Activated T-cell treated with anti-CD3 and anti-CD28 coated beads, Interleukin-2, amount 50 U/mL, for 72 hours (primary cell): ENCODE data around the gene DGKE. TPM values are rescaled to one million over a fixed set of nuclear protein-coding genes. Genes with fewer than 3 reads are reported as not detected.
A peak's percentile ranks its signal among the peaks of the same experiment; 100 is the strongest.

Experiments
- ATAC-seq, 2 donors: fragments of 150-1000 bp; cut with Tn5 transposase; replicated peaks in 1 of 2; 2 replicates each; pipeline ENCODE4 v1.10.0; 2021; ENCODE audit warnings: moderate library complexity in 2 of 2, mild to moderate bottlenecking in 1 of 2
- DNase-seq, 2 donors: peaks; one replicate each; pipeline ENCODE4 v3.0.0; 2021 to 2022; ENCODE audit warnings: mixed read lengths in 1 of 2
- H3K27ac Mint-ChIP-seq: one replicate; pipeline ENCODE4 v1.8.0; 2022; ENCODE audit warnings: mild to moderate bottlenecking, moderate library complexity, mixed read lengths
- H3K27me3 Mint-ChIP-seq: one replicate; pipeline ENCODE4 v1.8.0; 2022; ENCODE audit warnings: low read depth, mixed read lengths
- H3K36me3 Mint-ChIP-seq, 2 donors: one replicate each; pipeline ENCODE4 v1.8.0; 2022; ENCODE audit warnings: mixed read lengths in 2 of 2, mild to moderate bottlenecking in 1 of 2; ENCODE audit not compliant: insufficient read depth in 2 of 2
- H3K4me1 Mint-ChIP-seq: one replicate; pipeline ENCODE4 v1.8.0; 2022; ENCODE audit warnings: low read depth, mixed read lengths
- H3K4me3 Mint-ChIP-seq, 2 donors: one replicate each; pipeline ENCODE4 v1.8.0; 2022; ENCODE audit warnings: mild to moderate bottlenecking in 2 of 2, mixed read lengths in 2 of 2, moderate library complexity in 2 of 2
- H3K9me3 Mint-ChIP-seq, 2 donors: one replicate each; pipeline ENCODE4 v1.8.0; 2022; ENCODE audit warnings: mixed read lengths in 2 of 2
- total RNA-seq, 2 donors: library from RNA; stranded (reverse); gene quantifications; one replicate each; pipeline ENCODE4 v1.2.3, GENCODE V29; 2022

The DGKE gene
- total RNA-seq, 2 donors from 2014 or later = 25.0 to 34.6 TPM

DNA sequence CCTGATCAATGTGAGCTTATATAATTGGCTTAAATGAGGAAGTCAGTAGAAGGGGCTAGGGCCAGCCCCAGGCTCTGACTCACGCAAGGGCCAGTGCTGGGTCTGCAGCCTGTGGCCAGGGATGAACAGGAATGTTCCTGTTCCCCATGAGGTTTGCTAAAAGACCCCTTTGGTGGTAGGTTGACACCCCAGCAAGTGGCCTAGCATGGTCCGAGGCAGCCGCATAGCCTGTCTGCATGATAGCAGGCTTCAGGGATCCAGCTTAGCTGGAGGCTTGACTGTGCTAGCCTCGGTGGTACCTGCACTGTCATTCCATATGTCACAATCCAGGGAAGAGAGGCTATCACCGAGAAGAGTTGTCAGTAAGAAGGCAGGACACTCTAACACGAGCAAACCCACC is 56.4 kb downstream of the DGKE start:
- Mint-ChIP-seq H3K9me3 (peaks cover 0 to 2% of the 10 kb centered on the region in 2 donors), H3K27me3 (no peaks in the 10 kb centered on the region), H3K36me3 (peaks cover 33 to 63% of the 10 kb centered on the region in 2 donors), H3K4me1 (peaks cover 4% of the 10 kb centered on the region), H3K4me3 (no peak overlapping the region), H3K27ac (no peak overlapping the region)
- DNase-seq (no peak), ATAC-seq (no peak)

DNA sequence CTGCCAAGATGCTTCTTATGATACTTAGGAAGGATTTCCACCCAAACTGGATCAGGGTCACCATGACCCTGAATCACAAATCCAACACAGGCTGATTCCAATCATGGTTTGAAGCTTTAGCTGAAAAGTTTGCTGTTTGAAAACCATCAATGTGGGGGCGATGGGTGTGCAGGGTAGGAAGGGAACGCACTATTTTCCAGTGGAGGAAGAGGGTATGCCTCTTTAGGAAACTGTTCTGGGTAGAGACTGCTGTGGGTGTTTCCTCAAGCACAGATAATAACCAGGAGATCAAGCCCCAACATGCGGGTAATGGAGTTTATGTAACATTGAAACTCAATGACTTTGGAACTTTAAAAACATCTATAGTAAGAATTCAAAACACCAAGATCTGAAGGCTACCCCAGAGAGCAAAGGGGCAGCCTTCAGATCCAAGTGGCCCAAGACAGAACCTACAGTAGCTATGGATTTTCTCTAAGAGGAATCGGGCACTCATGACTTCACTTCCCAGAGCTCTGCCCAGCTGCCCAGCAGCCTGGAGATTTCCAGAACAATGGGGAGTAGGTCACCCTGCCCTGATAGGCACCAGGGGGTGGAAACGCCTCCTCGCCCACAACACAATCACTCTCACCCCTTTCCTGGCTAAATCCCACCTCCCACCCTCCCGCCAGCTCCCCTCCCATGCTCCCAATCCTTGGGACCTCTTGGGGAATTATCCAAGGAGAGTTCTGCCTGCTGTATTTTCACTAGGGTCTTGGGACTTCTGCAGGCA is 57.1 kb downstream of the DGKE start:
- ATAC-seq (no peak), DNase-seq (no peak)
- H3K27ac Mint-ChIP-seq = no peak overlapping the region
- H3K4me1 Mint-ChIP-seq = peaks cover 4% of the 10 kb centered on the region
- H3K4me3 Mint-ChIP-seq = no peak overlapping the region
- H3K27me3 Mint-ChIP-seq = no peaks in the 10 kb centered on the region
- peaks cover 0 to 2% of the 10 kb centered on the region in 2 donors for H3K9me3 Mint-ChIP-seq
- peaks cover 33 to 66% of the 10 kb centered on the region in 2 donors for H3K36me3 Mint-ChIP-seq

DNA sequence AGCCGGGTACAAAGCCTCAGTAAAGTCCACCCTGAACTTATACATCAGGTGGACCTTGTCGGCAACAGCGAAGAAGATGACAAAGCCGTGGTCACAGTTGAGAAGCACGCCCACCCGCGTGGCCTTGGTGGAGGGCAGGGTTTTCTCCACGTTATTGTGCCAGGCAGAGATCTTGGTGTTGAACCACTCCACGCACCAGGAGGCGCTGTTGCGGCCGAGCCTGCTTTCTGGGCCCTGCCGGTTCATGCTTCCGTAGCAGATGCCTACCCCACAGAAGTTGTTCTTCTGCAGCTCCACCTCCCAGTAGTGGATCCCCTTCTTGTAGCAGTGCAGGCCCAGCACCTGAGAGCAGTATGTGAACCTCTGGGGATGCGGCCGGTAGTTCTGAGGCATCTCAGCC is 57.8 kb downstream of the DGKE start:
- Mint-ChIP-seq H3K36me3 (peaks cover 32 to 62% of the 10 kb centered on the region in 2 donors), H3K9me3 (peaks cover 0 to 2% of the 10 kb centered on the region in 2 donors), H3K4me3 (no peak overlapping the region), H3K27me3 (no peaks in the 10 kb centered on the region), H3K27ac (no peak overlapping the region), H3K4me1 (peaks cover 5% of the 10 kb centered on the region)
- ATAC-seq = peak; percentile 26 to 31
- peak; percentile 42 to 61 for DNase-seq

DNA sequence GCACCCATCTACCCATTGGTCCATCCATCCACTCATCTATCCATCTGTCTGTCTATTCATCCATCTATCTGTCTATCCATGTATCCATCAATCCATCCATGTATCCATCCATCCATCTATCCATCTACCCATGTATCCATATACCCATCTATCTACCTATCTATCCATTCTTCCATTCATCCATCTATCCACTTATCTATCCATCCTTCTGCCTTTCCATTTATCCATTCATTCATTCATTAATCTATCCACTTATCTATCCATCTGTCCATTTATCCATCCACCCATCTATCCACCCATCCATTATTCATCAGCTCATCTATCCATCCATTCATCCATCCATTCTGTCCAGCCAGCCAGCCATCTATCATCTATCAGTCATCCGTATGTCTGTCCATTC is 58.4 kb downstream of the DGKE start:
- Mint-ChIP-seq H3K27ac (peak overlapping the region; percentile 1), H3K36me3 (peaks cover 28 to 58% of the 10 kb centered on the region in 2 donors), H3K9me3 (peaks cover 0 to under 1% of the 10 kb centered on the region in 2 donors), H3K27me3 (no peaks in the 10 kb centered on the region), H3K4me3 (no peak overlapping the region), H3K4me1 (peaks cover 11% of the 10 kb centered on the region)
- no peak for DNase-seq
- no peak for ATAC-seq

DNA sequence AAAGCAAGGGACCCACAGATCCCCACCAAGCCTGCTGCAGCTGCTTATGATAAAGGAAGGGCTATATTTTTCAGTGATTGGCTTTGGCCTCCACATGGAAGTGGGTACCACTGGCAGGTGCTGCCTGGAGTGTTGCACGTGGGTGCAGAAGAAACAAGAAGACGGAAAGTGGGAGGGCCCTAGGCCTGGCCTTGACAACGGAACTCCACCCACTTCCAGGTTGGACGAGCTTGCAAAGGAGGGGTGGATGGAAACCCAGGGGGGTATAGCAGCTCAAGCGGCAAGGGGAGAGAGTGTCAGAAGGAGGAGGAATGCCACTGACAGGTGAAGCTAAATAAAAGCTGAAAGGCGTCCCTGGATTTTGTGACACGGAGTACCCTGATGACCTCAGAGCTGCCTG is 59.6 kb downstream of the DGKE start:
- Mint-ChIP-seq H3K4me1 (peaks cover 21% of the 10 kb centered on the region), H3K27ac (peak overlapping the region; percentile 10), H3K27me3 (no peaks in the 10 kb centered on the region)

DNA sequence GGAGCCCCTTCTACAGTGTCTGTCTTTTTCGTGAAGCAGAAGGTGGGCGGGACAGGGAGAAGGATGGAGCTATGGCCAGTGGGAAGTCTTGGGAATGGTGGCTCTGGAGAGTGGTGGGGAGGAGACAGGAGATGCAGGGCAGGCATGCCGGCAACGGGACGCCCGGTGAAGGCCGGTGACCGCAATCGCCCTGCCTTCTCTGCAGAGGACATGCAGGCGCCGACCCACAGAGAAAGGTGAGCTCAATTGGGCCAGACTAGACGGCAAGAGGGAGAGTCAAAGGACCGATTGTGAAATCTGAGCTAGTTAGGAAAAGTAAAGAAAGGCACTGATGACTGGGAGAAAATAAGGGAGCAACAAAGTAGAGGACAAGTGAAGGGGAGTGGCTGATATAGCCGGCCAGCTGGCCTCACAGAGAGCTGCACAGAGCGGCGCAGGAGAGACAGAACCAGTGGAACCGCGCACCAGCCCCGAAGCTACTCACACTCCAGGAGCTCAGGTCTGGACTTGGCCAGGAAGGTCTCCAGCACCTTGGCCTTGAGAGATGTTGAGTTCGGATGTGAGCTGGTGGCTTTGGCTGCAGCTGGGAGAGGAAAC is 61.0 kb downstream of the DGKE start:
- ATAC-seq (no peak), DNase-seq (no peak)
- Mint-ChIP-seq H3K27me3 (no peaks in the 10 kb centered on the region), H3K27ac (peak overlapping the region; percentile 20), H3K36me3 (peaks cover 33 to 48% of the 10 kb centered on the region in 2 donors), H3K9me3 (no peaks in the 10 kb centered on the region), H3K4me3 (no peak overlapping the region), H3K4me1 (peaks cover 21% of the 10 kb centered on the region)

More for the DNA sequence above, 59.6 kb downstream of the DGKE start:
- H3K9me3 Mint-ChIP-seq = no peaks in the 10 kb centered on the region
- DNase-seq (no peak), ATAC-seq (no peak)
- H3K4me3 Mint-ChIP-seq = no peak overlapping the region
- H3K36me3 Mint-ChIP-seq = peaks cover 33 to 53% of the 10 kb centered on the region in 2 donors

DNA sequence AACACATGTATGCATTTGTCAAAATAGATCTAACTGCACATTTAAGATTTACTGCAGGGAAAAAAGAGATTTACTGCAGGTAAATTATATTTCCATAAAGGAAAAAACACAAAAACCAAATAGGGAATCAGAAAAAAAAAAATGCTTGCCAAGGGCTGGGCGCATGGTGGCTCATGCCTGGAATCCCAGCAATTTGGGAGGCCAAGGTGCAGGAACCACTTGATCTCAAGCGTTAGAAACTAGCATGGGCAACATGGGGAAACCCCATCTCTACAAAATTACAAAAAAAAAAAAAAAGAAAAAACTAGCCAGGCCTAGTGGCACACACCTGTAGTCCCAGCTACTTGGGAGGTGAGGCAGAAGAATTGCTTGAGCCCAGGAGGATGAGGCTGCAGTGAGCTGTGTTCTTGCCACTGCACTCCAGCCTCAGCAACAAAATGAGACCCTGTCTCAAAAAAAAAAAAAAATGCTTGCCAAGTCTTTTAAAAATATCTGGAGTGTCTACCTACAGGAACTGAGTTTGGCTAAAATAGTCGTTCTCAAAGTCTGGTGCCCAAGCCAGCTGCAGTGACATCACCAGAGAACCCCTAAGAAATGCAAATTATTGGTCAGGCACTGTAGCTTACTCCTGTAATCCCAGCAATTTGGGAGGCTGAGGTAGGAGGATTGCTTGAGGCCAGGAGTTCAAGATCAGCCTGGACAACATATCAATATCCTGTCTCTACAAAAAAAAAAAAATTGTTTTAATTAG is 62.4 kb downstream of the DGKE start:
- no peak for DNase-seq
- H3K4me1 Mint-ChIP-seq = peaks cover 21% of the 10 kb centered on the region
- H3K36me3 Mint-ChIP-seq = peaks cover 35 to 45% of the 10 kb centered on the region in 2 donors

DNA sequence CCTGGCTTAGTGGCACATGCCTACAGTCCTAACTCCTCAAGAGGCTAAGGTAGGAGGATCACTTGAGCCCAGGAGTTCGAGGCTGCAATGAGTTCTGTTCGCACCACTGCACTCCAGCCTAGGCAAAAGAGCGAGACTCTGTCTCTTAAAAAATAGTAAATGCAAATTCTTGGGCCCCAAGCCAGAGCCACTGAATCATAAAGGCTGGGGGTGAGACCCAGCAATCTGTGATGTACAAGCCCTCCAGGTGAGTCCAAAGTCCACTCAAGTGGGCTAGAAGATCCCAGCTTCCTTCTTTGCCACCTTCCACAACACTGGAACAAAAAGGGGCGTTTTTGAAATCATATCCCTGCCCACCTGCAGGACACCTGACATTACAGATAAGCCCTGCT is 63.0 kb downstream of the DGKE start:
- Mint-ChIP-seq H3K4me1 (peaks cover 21% of the 10 kb centered on the region), H3K27me3 (no peaks in the 10 kb centered on the region), H3K36me3 (peaks cover 35 to 45% of the 10 kb centered on the region in 2 donors), H3K27ac (no peak overlapping the region), H3K9me3 (no peaks in the 10 kb centered on the region), H3K4me3 (no peak overlapping the region)
- DNase-seq = no peak
- no peak for ATAC-seq

More for the DNA sequence above, 62.4 kb downstream of the DGKE start:
- Mint-ChIP-seq H3K27ac (no peak overlapping the region), H3K4me3 (no peak overlapping the region), H3K27me3 (no peaks in the 10 kb centered on the region), H3K9me3 (no peaks in the 10 kb centered on the region)
- no peak for ATAC-seq

DNA sequence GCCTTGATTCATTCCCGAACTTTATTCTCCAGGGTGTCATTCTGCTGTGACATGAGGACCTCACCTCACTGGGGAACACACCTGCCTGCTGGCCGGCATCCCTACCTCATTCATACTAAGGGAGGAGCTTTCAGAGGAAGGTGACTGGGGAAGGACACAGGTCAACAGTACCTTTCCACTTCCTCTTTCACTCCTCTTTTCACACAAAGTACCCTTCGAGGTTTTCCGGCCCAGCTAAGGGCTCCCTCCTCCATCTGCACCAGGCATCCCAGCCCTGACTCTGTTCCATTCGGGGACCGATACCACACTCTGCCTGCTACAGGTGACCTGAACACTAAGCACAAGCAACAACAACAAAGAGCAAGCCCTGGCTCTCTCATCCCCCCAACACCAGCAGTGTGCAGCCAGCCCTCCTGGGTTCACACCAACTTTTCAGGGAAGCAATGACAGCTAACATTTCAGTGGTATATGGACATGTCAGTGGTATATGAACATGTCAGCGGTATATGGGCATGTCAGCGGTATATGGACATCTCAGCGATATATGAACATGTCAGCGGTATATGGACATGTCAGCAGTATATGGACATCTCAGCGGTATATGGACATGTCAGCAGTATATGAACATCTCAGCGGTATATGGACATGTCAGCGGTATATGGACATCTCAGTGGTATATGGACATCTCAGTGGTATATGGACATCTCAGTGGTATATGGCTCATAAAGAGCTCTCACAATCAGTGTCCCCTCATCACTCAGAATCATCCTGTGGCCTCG is 63.9 kb downstream of the DGKE start:
- H3K9me3 Mint-ChIP-seq = no peaks in the 10 kb centered on the region
- peak in 1 of 2 donors; percentile 14 for ATAC-seq
- no peak overlapping the region for H3K4me3 Mint-ChIP-seq
- no peak for DNase-seq
- no peaks in the 10 kb centered on the region for H3K27me3 Mint-ChIP-seq
- peaks cover 17% of the 10 kb centered on the region for H3K4me1 Mint-ChIP-seq
- H3K36me3 Mint-ChIP-seq = peaks cover 27 to 41% of the 10 kb centered on the region in 2 donors
- H3K27ac Mint-ChIP-seq = peak overlapping the region; percentile 21

DNA sequence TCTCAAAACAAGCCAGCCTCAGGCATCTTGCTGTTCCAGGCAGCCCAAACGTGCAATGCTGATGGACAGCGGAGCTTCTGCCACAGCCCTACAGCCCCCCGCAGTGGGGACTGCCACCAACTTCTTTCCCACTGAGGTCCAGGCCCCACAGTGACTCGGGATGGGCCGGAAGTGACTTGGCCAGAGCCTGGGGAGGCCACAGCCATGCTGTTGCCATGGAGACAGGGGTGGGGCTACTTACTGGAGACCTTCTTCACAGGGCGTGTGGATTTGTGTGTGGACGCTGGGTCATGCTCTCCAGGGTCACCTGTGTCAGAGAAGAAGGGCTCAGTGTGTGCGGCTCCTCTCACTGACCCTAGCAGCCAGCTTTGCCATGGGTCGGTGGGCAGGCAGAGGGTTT is 64.9 kb downstream of the DGKE start:
- no peak for ATAC-seq
- H3K27ac Mint-ChIP-seq = no peak overlapping the region
- peaks cover 24 to 43% of the 10 kb centered on the region in 2 donors for H3K36me3 Mint-ChIP-seq

DNA sequence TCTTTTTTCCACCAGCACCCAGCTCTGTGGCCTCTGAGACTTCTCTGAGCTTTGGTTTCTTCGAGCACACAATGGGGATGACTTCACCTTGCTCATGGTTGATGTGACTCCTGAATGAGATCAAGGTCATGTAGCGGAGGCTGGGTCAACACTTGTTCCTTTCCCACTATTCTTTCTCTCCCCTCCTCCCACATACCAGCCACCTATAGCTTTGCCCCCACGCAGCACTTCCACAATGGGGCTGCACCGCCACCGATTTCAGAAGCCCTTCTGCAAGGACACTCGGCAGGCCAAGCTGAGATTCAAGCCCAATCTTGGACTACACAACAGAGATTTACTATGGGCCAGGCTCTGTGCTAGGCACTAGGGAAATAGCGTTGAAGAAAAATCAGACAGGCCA is 65.5 kb downstream of the DGKE start:
- DNase-seq (no peak), ATAC-seq (no peak)
- peaks cover 28 to 48% of the 10 kb centered on the region in 2 donors for H3K36me3 Mint-ChIP-seq
- no peak overlapping the region for H3K4me3 Mint-ChIP-seq
- H3K27me3 Mint-ChIP-seq = no peaks in the 10 kb centered on the region
- no peaks in the 10 kb centered on the region for H3K9me3 Mint-ChIP-seq
- peaks cover 24% of the 10 kb centered on the region for H3K4me1 Mint-ChIP-seq
- no peak overlapping the region for H3K27ac Mint-ChIP-seq

More for the DNA sequence above, 64.9 kb downstream of the DGKE start:
- Mint-ChIP-seq H3K4me1 (peaks cover 18% of the 10 kb centered on the region), H3K27me3 (no peaks in the 10 kb centered on the region), H3K4me3 (no peak overlapping the region), H3K9me3 (no peaks in the 10 kb centered on the region)
- no peak for DNase-seq

DNA sequence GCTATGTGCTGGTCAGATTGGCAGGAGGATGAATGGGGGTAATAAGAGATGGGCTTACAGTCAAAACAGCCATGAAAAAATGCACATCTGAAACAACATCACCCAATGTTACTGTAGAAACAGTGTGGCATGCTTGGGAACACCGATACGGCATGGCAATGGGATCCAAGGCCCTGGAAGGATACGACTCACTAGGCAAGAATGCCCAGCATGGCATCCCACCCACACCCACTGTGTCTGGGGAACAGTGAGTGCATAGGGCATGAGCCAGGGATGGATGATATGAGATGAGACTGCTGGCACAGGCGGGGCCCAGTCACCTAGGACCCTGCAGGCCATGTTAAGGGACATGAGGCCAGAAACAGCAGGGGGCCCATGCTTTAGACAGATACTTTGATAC is 68.4 kb downstream of the DGKE start:
- no peak for ATAC-seq
- Mint-ChIP-seq H3K27me3 (no peaks in the 10 kb centered on the region), H3K4me3 (no peak overlapping the region), H3K36me3 (peaks cover 37 to 53% of the 10 kb centered on the region in 2 donors), H3K9me3 (no peaks in the 10 kb centered on the region), H3K27ac (no peak overlapping the region), H3K4me1 (peaks cover 21% of the 10 kb centered on the region)
- DNase-seq = no peak
